Measurements from ENCODE around the gene DNAH17.

GRCh38 chr17:78394209-78394608 is 183.0 kb downstream of the DNAH17 start:
- TF ChIP-seq HDAC2 (IDR thresholded peaks at IDR 0.05; ENCODE audit: borderline replicate concordance in 1 of 2, low read depth in 2 of 2, low read length in 2 of 2): no peak
- TF ChIP-seq GABPA (IDR thresholded peaks at IDR 0.05; ENCODE audit: borderline replicate concordance, insufficient read depth, low read length): no peak
- no peak for TF ChIP-seq POLR2AphosphoS5 (IDR thresholded peaks at IDR 0.05; ENCODE audit: low read depth, low read length)
